ENCODE measurements around the gene HRH1. TPM values are rescaled to one million over a fixed set of nuclear protein-coding genes. Genes with fewer than 3 reads are reported as not detected.

Gene HRH1
- total RNA-seq, 1 donor from 2014 or later, result 2.1 TPM

GRCh38 chr3:11167590-11167989, 13.3 kb downstream of the HRH1 start:
- H3K4me3 ChIP-seq (ENCODE audit: insufficient read depth, low read depth, low read length), result no peak overlapping the region
- no peaks in the 10 kb centered on the region for H3K36me3 ChIP-seq (ENCODE audit: insufficient read depth, low read length)
- no peaks in the 10 kb centered on the region for H3K27me3 ChIP-seq (ENCODE audit: insufficient read depth, low read length)
- Mint-ChIP-seq H3K4me1 (ENCODE audit: low read depth, unreplicated experiment) (peaks cover 8% of the 10 kb centered on the region), H3K27me3 (ENCODE audit: low read depth, unreplicated experiment) (peaks cover 52% of the 10 kb centered on the region), H3K27ac (ENCODE audit: unreplicated experiment) (no peak overlapping the region), H3K9me3 (ENCODE audit: unreplicated experiment) (peaks cover under 1% of the 10 kb centered on the region), H3K36me3 (ENCODE audit: low read depth, unreplicated experiment) (peaks cover 14% of the 10 kb centered on the region), H3K4me3 (ENCODE audit: unreplicated experiment) (peak overlapping the region; percentile 9)
- no peak for FAIRE-seq
- H4K20me1 ChIP-seq (ENCODE audit: insufficient read depth, low read length), result peaks cover 29% of the 10 kb centered on the region
- TF ChIP-seq EZH2 (IDR thresholded peaks at IDR 0.05; ENCODE audit: insufficient read depth, low read length) (no peak), CTCF (IDR thresholded peaks at IDR 0.05; ENCODE audit: insufficient read depth, low read depth, low read length) (no peak)
- H3K4me1 ChIP-seq (ENCODE audit: insufficient read depth, low read length), result peaks cover 27% of the 10 kb centered on the region
- no peak for DNase-seq (ENCODE audit: low read depth)
- H3K9ac ChIP-seq (ENCODE audit: low read length), result no peak overlapping the region
- no peak overlapping the region for H3K4me2 ChIP-seq (ENCODE audit: low read length)
- no peak overlapping the region for H3K27ac ChIP-seq (ENCODE audit: low read depth, low read length)
- peaks cover 64% of the 10 kb centered on the region for H3K79me2 ChIP-seq (ENCODE audit: insufficient read depth, low read length)
- H3K9me3 ChIP-seq (ENCODE audit: insufficient read depth, low read depth, low read length), result no peaks in the 10 kb centered on the region
- no peak overlapping the region for H2AFZ ChIP-seq (ENCODE audit: low read depth, low read length)

- H3K9me3 Mint-ChIP-seq (ENCODE audit: unreplicated experiment), result no peaks in the 10 kb centered on the region
- no peak for FAIRE-seq
- TF ChIP-seq CTCF (IDR thresholded peaks at IDR 0.05; ENCODE audit: insufficient read depth, low read depth, low read length) (no peak), EZH2 (IDR thresholded peaks at IDR 0.05; ENCODE audit: insufficient read depth, low read length) (no peak)
- Histone ChIP-seq H3K27ac (ENCODE audit: low read depth, low read length) (no peak overlapping the region), H3K4me2 (ENCODE audit: low read length) (no peak overlapping the region), H3K36me3 (ENCODE audit: insufficient read depth, low read length) (no peaks in the 10 kb centered on the region), H3K27me3 (ENCODE audit: insufficient read depth, low read length) (no peaks in the 10 kb centered on the region), H4K20me1 (ENCODE audit: insufficient read depth, low read length) (peaks cover 20% of the 10 kb centered on the region), H3K9me3 (ENCODE audit: insufficient read depth, low read depth, low read length) (no peaks in the 10 kb centered on the region), H2AFZ (ENCODE audit: low read depth, low read length) (no peak overlapping the region), H3K79me2 (ENCODE audit: insufficient read depth, low read length) (peaks cover 56% of the 10 kb centered on the region), H3K4me3 (ENCODE audit: insufficient read depth, low read depth, low read length) (no peak overlapping the region), H3K4me1 (ENCODE audit: insufficient read depth, low read length) (peaks cover 27% of the 10 kb centered on the region), H3K9ac (ENCODE audit: low read length) (no peak overlapping the region)
- H3K27ac Mint-ChIP-seq (ENCODE audit: unreplicated experiment), result no peak overlapping the region
- peaks cover 14% of the 10 kb centered on the region for H3K36me3 Mint-ChIP-seq (ENCODE audit: low read depth, unreplicated experiment)
- DNase-seq (ENCODE audit: low read depth), result no peak
- H3K4me3 Mint-ChIP-seq (ENCODE audit: unreplicated experiment), result no peak overlapping the region
- peaks cover 48% of the 10 kb centered on the region for H3K27me3 Mint-ChIP-seq (ENCODE audit: low read depth, unreplicated experiment)
- peaks cover 8% of the 10 kb centered on the region for H3K4me1 Mint-ChIP-seq (ENCODE audit: low read depth, unreplicated experiment)
Measured at GRCh38 chr3:11168406-11168805, 14.1 kb downstream of the HRH1 start.

DNA sequence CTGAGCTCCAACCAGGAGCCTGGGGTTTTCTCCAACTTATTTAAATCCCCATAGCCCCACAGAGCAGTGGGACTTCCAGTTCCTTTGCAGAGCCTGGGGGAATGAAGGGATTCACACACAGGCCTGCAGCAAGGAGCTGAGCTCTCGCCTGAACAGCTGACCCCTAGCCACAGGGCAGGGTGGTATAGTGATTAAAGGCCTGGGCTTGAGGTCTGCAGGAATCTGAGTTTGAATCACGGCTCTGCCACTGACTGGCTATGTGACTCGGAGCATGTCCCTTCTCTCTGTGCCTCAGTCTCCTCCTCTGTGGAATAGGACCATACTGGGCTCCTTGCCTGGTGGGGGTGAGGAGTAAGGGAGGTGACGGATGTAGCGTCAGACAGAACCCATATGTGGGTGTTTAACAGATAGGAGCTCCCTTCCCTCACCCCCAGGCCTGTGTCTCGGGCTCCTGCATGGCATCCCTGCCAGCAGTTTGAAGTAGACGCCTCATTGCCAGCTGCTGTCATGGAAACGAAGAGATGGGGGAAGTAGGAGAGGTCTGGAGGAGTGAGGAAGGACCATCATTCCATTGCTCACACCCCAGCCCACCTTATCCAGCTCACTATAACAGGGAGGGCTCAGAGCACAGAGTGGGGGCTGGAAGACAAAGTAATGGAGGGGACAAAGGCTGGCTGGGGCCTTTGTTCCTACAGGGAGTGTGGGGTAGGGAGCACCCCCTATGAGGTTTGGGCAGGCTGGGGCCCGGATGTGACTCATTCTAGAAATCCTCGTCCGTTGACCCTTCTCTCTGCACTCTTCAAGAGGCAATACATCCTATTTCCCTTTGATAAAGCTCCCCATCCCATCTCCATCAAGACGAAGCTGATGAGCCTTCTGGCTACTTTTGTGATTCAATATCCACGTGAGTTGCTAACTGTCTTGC, 14.8 kb downstream of the HRH1 start:
- Mint-ChIP-seq H3K27ac (ENCODE audit: unreplicated experiment) (no peak overlapping the region), H3K36me3 (ENCODE audit: low read depth, unreplicated experiment) (peaks cover 14% of the 10 kb centered on the region), H3K4me3 (ENCODE audit: unreplicated experiment) (no peak overlapping the region), H3K9me3 (ENCODE audit: unreplicated experiment) (no peaks in the 10 kb centered on the region), H3K4me1 (ENCODE audit: low read depth, unreplicated experiment) (peaks cover 8% of the 10 kb centered on the region), H3K27me3 (ENCODE audit: low read depth, unreplicated experiment) (peaks cover 42% of the 10 kb centered on the region)
- DNase-seq (ENCODE audit: low read depth), result peak; percentile 61
- peak overlapping the region; percentile 16 for H3K9ac ChIP-seq (ENCODE audit: low read length)
- H3K4me3 ChIP-seq (ENCODE audit: insufficient read depth, low read depth, low read length), result no peak overlapping the region
- peak overlapping the region; percentile 42 for H3K27ac ChIP-seq (ENCODE audit: low read depth, low read length)
- peaks cover 14% of the 10 kb centered on the region for H4K20me1 ChIP-seq (ENCODE audit: insufficient read depth, low read length)
- H2AFZ ChIP-seq (ENCODE audit: low read depth, low read length), result peak overlapping the region; percentile 27
- FAIRE-seq, result no peak
- H3K9me3 ChIP-seq (ENCODE audit: insufficient read depth, low read depth, low read length), result no peaks in the 10 kb centered on the region
- H3K79me2 ChIP-seq (ENCODE audit: insufficient read depth, low read length), result peaks cover 52% of the 10 kb centered on the region
- H3K27me3 ChIP-seq (ENCODE audit: insufficient read depth, low read length), result no peaks in the 10 kb centered on the region
- peaks cover 27% of the 10 kb centered on the region for H3K4me1 ChIP-seq (ENCODE audit: insufficient read depth, low read length)
- TF ChIP-seq EZH2 (IDR thresholded peaks at IDR 0.05; ENCODE audit: insufficient read depth, low read length) (no peak), CTCF (IDR thresholded peaks at IDR 0.05; ENCODE audit: insufficient read depth, low read depth, low read length) (no peak)
- H3K36me3 ChIP-seq (ENCODE audit: insufficient read depth, low read length), result no peaks in the 10 kb centered on the region
- H3K4me2 ChIP-seq (ENCODE audit: low read length), result peak overlapping the region; percentile 57

Data from astrocyte (in vitro differentiated cells and primary cell).